K562 (cell line): ENCODE measurements around the gene SMARCA4.

Experiments used
- BRCA1 ChIP-seq, 2 experiments: fragments of 450-650 bp in 1 of 2; sonication (generic) in 1 of 2; formaldehyde crosslinking in 1 of 2; IDR thresholded peaks; 2 replicates each; pipeline versions ENCODE4 v1.5.0 to v1.6.1; 2017 to 2020; ENCODE audit warnings: mild to moderate bottlenecking in 1 of 2, missing genetic modification reagents in 1 of 2
- BRD9 ChIP-seq: fragments of 450-650 bp; IDR thresholded peaks from 2 replicates; pipeline ENCODE4 v1.6.1; 2018; ENCODE audit warnings: low read depth; ENCODE audit not compliant: partially characterized antibody
- CAMTA2 ChIP-seq: fragments of 250-450 bp; sonication (Bioruptor Pico); conservative IDR thresholded peaks from 2 replicates; pipeline ENCODE4 v1.5.1; 2022
- CUX1 ChIP-seq: fragments of 200-800 bp; sonication (Bioruptor generic); IDR thresholded peaks from 2 replicates; pipeline ENCODE4 v1.6.1; 2016; ENCODE audit warnings: missing genetic modification characterization, missing compliant biosample characterization
- GTF2B ChIP-seq: IDR thresholded peaks from 2 replicates; pipeline ENCODE4 v1.6.1; 2011; ENCODE audit not compliant: insufficient read length; ENCODE audit errors: extremely low read depth
- KDM2B ChIP-seq: fragments of 250-450 bp; sonication (Bioruptor Pico); IDR thresholded peaks from 2 replicates; pipeline ENCODE4 v1.8.0; 2021; ENCODE audit warnings: mild to moderate bottlenecking, moderate library complexity
- MLLT1 ChIP-seq, 2 experiments: fragments of 450-650 bp; IDR thresholded peaks; 2 replicates each; pipeline ENCODE4 v1.6.1; 2016
- NFIX ChIP-seq: fragments of 250-450 bp; sonication (Bioruptor Pico); IDR thresholded peaks from 2 replicates; pipeline ENCODE4 v1.4.0; 2020; ENCODE audit warnings: low read depth, mild to moderate bottlenecking, moderate library complexity
- POLR2A ChIP-seq: fragments of 450-650 bp; conservative IDR thresholded peaks from 2 replicates; pipeline ENCODE4 v1.6.1; 2016
- ZNF644 ChIP-seq: fragments of 200-800 bp; sonication (Bioruptor generic); IDR thresholded peaks from 2 replicates; pipeline ENCODE4 v1.6.1; 2016; ENCODE audit warnings: low read depth, missing genetic modification characterization, missing compliant biosample characterization
- ZZZ3 ChIP-seq: fragments of 450-650 bp; IDR thresholded peaks from 2 replicates; pipeline ENCODE4 v1.6.1; 2016; ENCODE audit warnings: antibody characterized with exemption, mild to moderate bottlenecking, moderate library complexity

- TF ChIP-seq POLR2A (no peak), KDM2B (CRISPR knock-in tag) (no peak), BRD9 (no peak), ZZZ3 (no peak), GTF2B (no peak), ZNF644 (tag) (no peak), CAMTA2 (CRISPR knock-in tag) (no peak), NFIX (CRISPR knock-in tag) (no peak), BRCA1 (IDR thresholded peaks at IDR 0.05) (no peak), BRCA1 (CRISPR knock-in tag; IDR thresholded peaks at IDR 0.05) (no peak), MLLT1 (IDR thresholded peaks at IDR 0.05) (no peak; a peak in 1 of 4 replicates), CUX1 (CRISPR knock-in tag) (no peak)
Observed at GRCh38 chr19:11092181-11092538, 131.3 kb downstream of the SMARCA4 start.
